Fibroblast of lung (primary cell): ENCODE data around the gene LMAN1. TPM values are rescaled to one million over a fixed set of nuclear protein-coding genes. Genes with fewer than 3 reads are reported as not detected.

Experiments
- DNase-seq, 2 donors: peaks; one replicate each; pipeline versions ENCODE4 v3.0.0 to v3.0.0-alpha.2; 2010; ENCODE audit warnings: low read depth in 2 of 2
- H2AFZ ChIP-seq: 2 replicates; pipeline ENCODE4 v1.5.1; 2012; ENCODE audit warnings: low read length, control low read depth, inconsistent platforms
- H3K27ac ChIP-seq: 2 replicates; pipeline ENCODE4 v1.5.1; 2011; ENCODE audit warnings: low read length, control low read depth; ENCODE audit not compliant: insufficient read depth
- H3K27me3 ChIP-seq: 2 replicates; pipeline ENCODE4 v1.5.1; 2011; ENCODE audit warnings: mild to moderate bottlenecking, low read length; ENCODE audit not compliant: control insufficient read depth, insufficient read depth
- H3K36me3 ChIP-seq: 2 replicates; pipeline ENCODE4 v1.5.1; 2011; ENCODE audit warnings: low read length; ENCODE audit not compliant: control insufficient read depth, insufficient read depth
- H3K4me1 ChIP-seq: 2 replicates; pipeline ENCODE4 v1.5.1; 2011; ENCODE audit warnings: low read length; ENCODE audit not compliant: control insufficient read depth, insufficient read depth; ENCODE audit errors: extremely low read depth
- H3K4me2 ChIP-seq: 2 replicates; pipeline ENCODE4 v1.5.1; 2011; ENCODE audit warnings: low read length, control low read depth; ENCODE audit not compliant: insufficient read depth; ENCODE audit errors: extremely low read depth
- H3K4me3 ChIP-seq, 4 experiments: fragments of 200-600 bp in 1 of 4; sonication (generic) in 1 of 4; replicated peaks in 1 of 4; 2 replicates each; pipeline ENCODE4 v1.5.1; 2011 to 2016; ENCODE audit warnings: low read length in 4 of 4, low read depth in 3 of 4, mild to moderate bottlenecking in 3 of 4, control low read depth in 2 of 4, inconsistent platforms in 1 of 4, mixed read lengths in 1 of 4; ENCODE audit not compliant: insufficient read depth in 1 of 4; ENCODE audit errors: control extremely low read depth in 1 of 4
- H3K79me2 ChIP-seq: 2 replicates; pipeline ENCODE4 v1.5.1; 2012; ENCODE audit warnings: mild to moderate bottlenecking, low read length, inconsistent platforms; ENCODE audit not compliant: control insufficient read depth, insufficient read depth
- H3K9ac ChIP-seq: 2 replicates; pipeline ENCODE4 v1.5.1; 2011; ENCODE audit warnings: mild to moderate bottlenecking, low read length, control low read depth; ENCODE audit not compliant: insufficient read depth
- H3K9me3 ChIP-seq: 2 replicates; pipeline ENCODE4 v1.5.1; 2012; ENCODE audit warnings: low read depth, low read length; ENCODE audit not compliant: control insufficient read depth, insufficient read depth
- H4K20me1 ChIP-seq: 2 replicates; pipeline ENCODE4 v1.5.1; 2011; ENCODE audit warnings: low read length; ENCODE audit not compliant: control insufficient read depth, insufficient read depth; ENCODE audit errors: extremely low read depth
- CTCF ChIP-seq, 2 donors: IDR thresholded peaks in 1 of 2; conservative IDR thresholded peaks in 1 of 2; 1 replicate in 1 of 2; 2 replicates in 1 of 2; pipeline ENCODE4 v1.5.1; 2011 to 2012; ENCODE audit warnings: low read length in 2 of 2, control low read depth in 1 of 2, inconsistent platforms in 1 of 2, low read depth in 1 of 2, mild to moderate bottlenecking in 1 of 2
- EZH2 ChIP-seq: IDR thresholded peaks from 2 replicates; pipeline ENCODE4 v1.5.1; 2012; ENCODE audit warnings: low read length, control low read depth, mild to moderate bottlenecking; ENCODE audit errors: missing control alignments
- polyA plus RNA-seq, 2 donors: library from polyadenylated mRNA; depleted of rRNA in 1 of 2; stranded (reverse) in 1 of 2; unstranded in 1 of 2; fragments of >200 nt; gene quantifications; 2 replicates each; pipeline ENCODE4 v1.2.1, GENCODE V29; 2011 to 2012; ENCODE audit warnings: missing spikeins in 1 of 2
- total RNA-seq: library from RNA; depleted of rRNA; stranded (reverse); fragments of >200 nt; gene quantifications from 2 replicates; pipeline ENCODE4 v1.2.1, GENCODE V29; 2014

Gene LMAN1
- total and polyA plus RNA-seq, 2 donors (not counting 1 experiment from before 2014, with no cell fraction given) = 130 to 170 TPM

GRCh38 chr18:59388817-59389216 is 29.8 kb upstream of the LMAN1 start:
- H3K27me3 ChIP-seq = no peaks in the 10 kb centered on the region
- no peaks in the 10 kb centered on the region for H3K36me3 ChIP-seq
- no peaks in the 10 kb centered on the region for H4K20me1 ChIP-seq
- H3K79me2 ChIP-seq = no peaks in the 10 kb centered on the region
- no peak overlapping the region for H3K4me3 ChIP-seq
- H3K4me2 ChIP-seq = no peak overlapping the region
- no peak overlapping the region for H3K9ac ChIP-seq
- H3K9me3 ChIP-seq = no peaks in the 10 kb centered on the region
- no peak overlapping the region for H3K27ac ChIP-seq
- H2AFZ ChIP-seq = no peak overlapping the region
- no peak for DNase-seq
- H3K4me1 ChIP-seq = no peaks in the 10 kb centered on the region
- TF ChIP-seq EZH2 (no peak), CTCF (conservative IDR thresholded peaks at IDR 0.05 in 1 of 2, IDR thresholded peaks at IDR 0.05 in 1 of 2; ENCODE audit: low read depth in 1 of 2, low read length in 2 of 2) (no peak)

GRCh38 chr18:59387687-59388565 is 28.9 kb upstream of the LMAN1 start:
- DNase-seq = peak in 1 of 2 donors; percentile 27
- H3K9me3 ChIP-seq = no peaks in the 10 kb centered on the region
- H3K4me1 ChIP-seq = no peaks in the 10 kb centered on the region
- no peaks in the 10 kb centered on the region for H3K36me3 ChIP-seq
- TF ChIP-seq EZH2 = no peak
- no peak for TF ChIP-seq CTCF (conservative IDR thresholded peaks at IDR 0.05 in 1 of 2, IDR thresholded peaks at IDR 0.05 in 1 of 2; ENCODE audit: low read depth in 1 of 2, low read length in 2 of 2)
- no peak overlapping the region for H3K4me3 ChIP-seq
- H4K20me1 ChIP-seq = no peaks in the 10 kb centered on the region
- H3K27ac ChIP-seq = no peak overlapping the region
- H3K4me2 ChIP-seq = no peak overlapping the region
- no peak overlapping the region for H2AFZ ChIP-seq
- H3K27me3 ChIP-seq = no peaks in the 10 kb centered on the region
- no peak overlapping the region for H3K9ac ChIP-seq
- no peaks in the 10 kb centered on the region for H3K79me2 ChIP-seq

- no peak for DNase-seq
- no peak overlapping the region for H3K27ac ChIP-seq
- no peaks in the 10 kb centered on the region for H3K79me2 ChIP-seq
- H2AFZ ChIP-seq = no peak overlapping the region
- H3K9me3 ChIP-seq = no peaks in the 10 kb centered on the region
- H3K4me1 ChIP-seq = no peaks in the 10 kb centered on the region
- H3K9ac ChIP-seq = no peak overlapping the region
- no peak overlapping the region for H3K4me2 ChIP-seq
- H3K36me3 ChIP-seq = no peaks in the 10 kb centered on the region
- no peaks in the 10 kb centered on the region for H4K20me1 ChIP-seq
- H3K4me3 ChIP-seq = no peak overlapping the region
- TF ChIP-seq CTCF (conservative IDR thresholded peaks at IDR 0.05 in 1 of 2, IDR thresholded peaks at IDR 0.05 in 1 of 2; ENCODE audit: low read depth in 1 of 2, low read length in 2 of 2) (no peak), EZH2 (no peak)
- H3K27me3 ChIP-seq = no peaks in the 10 kb centered on the region
These were observed 28.0 kb upstream of the LMAN1 start for GRCh38 chr18:59386909-59387686.
